HL-60/S4 treated with phorbol 12-myristate 13-acetate at 8.2 ng/mL for 4 days and 3 days (cell line): ENCODE measurements around the gene FAM234A.

Source experiments
- in situ Hi-C: fragments of 300-500 bp; cut with MboI; formaldehyde crosslinking; loops from 2 replicates; pipeline ENCODE4 v1.15.0; 2022; ENCODE audit warnings: low sequenced_read_pairs

The FAM234A gene

GRCh38 chr16:280005-280460 is 45.4 kb downstream of the FAM234A start:
- in situ Hi-C loops, result no loop called here

GRCh38 chr16:280552-280951 is 45.9 kb downstream of the FAM234A start, which contains the start of gene ARHGDIG:
Gene ARHGDIG (plus strand): TSS chr16:280591. CDS start chr16:280681, 90 bp downstream.
- in situ Hi-C loops, result no loop called here

GRCh38 chr16:280991-281659 is 46.5 kb downstream of the FAM234A start:
- in situ Hi-C loops, result no loop called here

GRCh38 chr16:281660-282255 is 47.1 kb downstream of the FAM234A start:
- in situ Hi-C loops, result no loop called here

GRCh38 chr16:282491-282890 is 47.9 kb downstream of the FAM234A start:
- in situ Hi-C loops, result no loop called here

- in situ Hi-C loops, result no loop called here
Observed at GRCh38 chr16:283033-283805, 48.6 kb downstream of the FAM234A start, which contains the start of gene PDIA2. Gene PDIA2 (plus strand): TSS chr16:283164. CDS start chr16:283170, 6 bp downstream.

GRCh38 chr16:284204-285120 is 49.8 kb downstream of the FAM234A start:
- in situ Hi-C loops, result no loop called here

GRCh38 chr16:285146-286055 is 50.8 kb downstream of the FAM234A start:
- in situ Hi-C loops, result no loop called here

GRCh38 chr16:286491-287297 is 52.1 kb downstream of the FAM234A start:
- in situ Hi-C loops, result no loop called here

- in situ Hi-C loops, result no loop called here
Observed at GRCh38 chr16:287298-287811, 52.7 kb downstream of the FAM234A start.

- in situ Hi-C loops, result no loop called here
Observed at GRCh38 chr16:287981-288920, 53.6 kb downstream of the FAM234A start.

GRCh38 chr16:289395-289997 is 54.9 kb downstream of the FAM234A start:
- in situ Hi-C loops, result no loop called here

- in situ Hi-C loops, result no loop called here
Observed at GRCh38 chr16:290015-290680, 55.5 kb downstream of the FAM234A start.

- in situ Hi-C loops, result no loop called here
Observed at GRCh38 chr16:290681-291405, 56.2 kb downstream of the FAM234A start.

- in situ Hi-C loops, result no loop called here
Observed at GRCh38 chr16:291539-291938, 56.9 kb downstream of the FAM234A start.
